ENCODE measurements around the gene PFDN4.

GRCh38 chr20:54174457-54175175 lies 33.3 kb upstream of the PFDN4 start:
- TF ChIP-seq CTCF (IDR thresholded peaks at IDR 0.05) (no peak), POLR2A (IDR thresholded peaks at IDR 0.05) (no peak)

All from upper lobe of left lung (tissue), 4 donors.